CD4-positive, CD25-positive, alpha-beta regulatory T cell (primary cell): ENCODE data around the gene PRKCI. TPM values are rescaled to one million over a fixed set of nuclear protein-coding genes. Genes with fewer than 3 reads are reported as not detected.
A peak's percentile ranks its signal among the peaks of the same experiment; 100 is the strongest.
"Not testable (repeated sequence)": the region's sequence is repeated elsewhere in the genome, so short reads cannot be mapped to it uniquely, and the experiment has no call there.

ENCODE experiments used
- ATAC-seq, 2 donors: fragments of 150-1000 bp; cut with Tn5 transposase; one replicate each; pipeline ENCODE4 v1.10.0; 2021; ENCODE audit warnings: low read depth in 2 of 2, moderate number of reproducible peaks in 2 of 2, moderate library complexity in 1 of 2
- DNase-seq, 3 donors: peaks; one replicate each; pipeline versions ENCODE4 v3.0.0 to v3.0.0-alpha.2; 2012 to 2022; ENCODE audit warnings: mixed read lengths in 1 of 3
- H3K27ac ChIP-seq: one replicate; pipeline ENCODE4 v1.7.0; 2013; ENCODE audit warnings: mild to moderate bottlenecking, low read length; ENCODE audit not compliant: insufficient read depth, poor library complexity, severe bottlenecking
- H3K27me3 ChIP-seq: one replicate; pipeline ENCODE4 v1.7.0; 2013; ENCODE audit warnings: low read length; ENCODE audit not compliant: control insufficient read depth, insufficient read depth
- H3K36me3 ChIP-seq: one replicate; pipeline ENCODE4 v1.7.0; 2013; ENCODE audit warnings: mild to moderate bottlenecking, low read length, moderate library complexity; ENCODE audit not compliant: control insufficient read depth, insufficient read depth
- H3K4me1 ChIP-seq: 2 replicates; pipeline ENCODE4 v1.7.0; 2013; ENCODE audit warnings: mild to moderate bottlenecking, low read length; ENCODE audit not compliant: insufficient read depth, control insufficient read depth, poor library complexity, severe bottlenecking
- H3K4me3 ChIP-seq: one replicate; pipeline ENCODE4 v1.7.0; 2013; ENCODE audit warnings: low read depth, mild to moderate bottlenecking, low read length, moderate library complexity
- H3K9me3 ChIP-seq, 2 experiments: 1 replicate in 1 of 2; 2 replicates in 1 of 2; pipeline ENCODE4 v1.7.0; 2013; ENCODE audit warnings: low read length in 2 of 2, mild to moderate bottlenecking in 1 of 2, moderate library complexity in 1 of 2; ENCODE audit not compliant: control insufficient read depth in 2 of 2
- H3K27ac Mint-ChIP-seq, 3 donors: one replicate each; pipeline ENCODE4 v1.8.0; 2020 to 2022; ENCODE audit warnings: mild to moderate bottlenecking in 3 of 3, mixed read lengths in 3 of 3, moderate library complexity in 2 of 3
- H3K27me3 Mint-ChIP-seq: one replicate; pipeline ENCODE4 v1.8.0; 2022; ENCODE audit warnings: mild to moderate bottlenecking, mixed read lengths
- H3K36me3 Mint-ChIP-seq: one replicate; pipeline ENCODE4 v1.8.0; 2020; ENCODE audit warnings: mixed read lengths
- H3K4me1 Mint-ChIP-seq, 4 donors: one replicate each; pipeline ENCODE4 v1.8.0; 2020 to 2022; ENCODE audit warnings: mixed read lengths in 4 of 4, mild to moderate bottlenecking in 1 of 4
- H3K4me3 Mint-ChIP-seq, 4 donors: one replicate each; pipeline ENCODE4 v1.8.0; 2020 to 2022; ENCODE audit warnings: mild to moderate bottlenecking in 4 of 4, mixed read lengths in 4 of 4, moderate library complexity in 3 of 4
- H3K9me3 Mint-ChIP-seq, 7 donors: one replicate each; pipeline ENCODE4 v1.8.0; 2020 to 2022; ENCODE audit warnings: mixed read lengths in 7 of 7, mild to moderate bottlenecking in 3 of 7, moderate library complexity in 2 of 7
- polyA plus RNA-seq, 4 donors: library from polyadenylated mRNA; unstranded; fragments of 300-500 nt; fragmentation: Illumina TruSeq; gene quantifications; one replicate each; pipeline ENCODE4 v1.2.3, GENCODE V29; 2021
- total RNA-seq: library from RNA; stranded (reverse); gene quantifications from one replicate; pipeline ENCODE4 v1.2.3, GENCODE V29; 2022

Gene PRKCI
- total and polyA plus RNA-seq, 5 donors from 2014 or later = 14.1 to 20.8 (median 18.6) TPM

DNA sequence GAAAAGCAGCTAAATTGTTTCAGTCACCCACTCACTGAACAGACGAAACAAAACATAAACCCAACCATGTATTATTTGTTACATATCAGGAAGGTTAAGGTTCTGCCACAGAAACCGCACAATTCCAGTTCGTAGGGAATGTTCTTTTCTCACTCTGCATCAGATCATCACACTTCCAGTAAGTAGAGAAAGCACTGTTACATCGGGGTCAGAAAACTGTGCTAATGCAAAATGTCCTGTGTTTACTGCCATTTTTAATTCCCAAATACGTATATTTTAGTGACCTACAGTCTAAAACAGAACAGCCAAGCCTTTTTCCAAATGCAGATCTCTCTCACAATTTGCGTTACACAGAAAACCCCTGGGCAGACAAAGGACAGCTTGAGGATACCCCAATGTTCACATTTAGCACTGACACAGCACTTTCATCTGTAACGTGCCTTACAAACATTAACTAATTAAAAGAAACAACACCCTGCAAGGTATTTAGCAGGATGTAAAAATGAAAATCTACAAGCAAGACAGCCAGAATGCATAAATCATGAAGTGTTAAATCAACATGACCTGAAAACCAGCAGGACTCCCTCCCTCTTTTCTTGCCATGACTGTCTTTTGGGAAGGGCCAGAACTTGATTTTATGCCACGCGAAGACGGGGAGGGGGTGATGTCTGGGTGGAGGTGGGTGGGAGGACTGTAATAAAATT, 100.5 kb downstream of the PRKCI start:
- H3K27ac Mint-ChIP-seq = no peak overlapping the region
- ATAC-seq = no peak
- H3K27me3 Mint-ChIP-seq = peaks cover 22% of the 10 kb centered on the region
- Histone ChIP-seq H3K4me3 (no peak overlapping the region), H3K4me1 (no peaks in the 10 kb centered on the region), H3K9me3 (no peaks in the 10 kb centered on the region), H3K36me3 (no peaks in the 10 kb centered on the region), H3K27me3 (no peaks in the 10 kb centered on the region), H3K27ac (no peak overlapping the region)
- no peak overlapping the region for H3K4me3 Mint-ChIP-seq
- H3K36me3 Mint-ChIP-seq = no peaks in the 10 kb centered on the region
- peaks cover 0 to 3% (median 0%) of the 10 kb centered on the region in 7 donors for H3K9me3 Mint-ChIP-seq
- no peaks in the 10 kb centered on the region for H3K4me1 Mint-ChIP-seq
- no peak for DNase-seq

GRCh38 chr3:170323331-170323730, 101.1 kb downstream of the PRKCI start:
- no peak for DNase-seq
- Histone ChIP-seq H3K27me3 (no peaks in the 10 kb centered on the region), H3K9me3 (no peaks in the 10 kb centered on the region), H3K4me3 (no peak overlapping the region), H3K36me3 (no peaks in the 10 kb centered on the region), H3K27ac (no peak overlapping the region), H3K4me1 (no peaks in the 10 kb centered on the region)
- H3K36me3 Mint-ChIP-seq = no peaks in the 10 kb centered on the region
- H3K9me3 Mint-ChIP-seq = peaks cover 0 to 3% (median 0%) of the 10 kb centered on the region in 7 donors
- H3K27ac Mint-ChIP-seq = no peak overlapping the region
- H3K4me1 Mint-ChIP-seq = no peaks in the 10 kb centered on the region
- H3K27me3 Mint-ChIP-seq = peaks cover 22% of the 10 kb centered on the region
- ATAC-seq = no peak
- no peak overlapping the region for H3K4me3 Mint-ChIP-seq

DNA sequence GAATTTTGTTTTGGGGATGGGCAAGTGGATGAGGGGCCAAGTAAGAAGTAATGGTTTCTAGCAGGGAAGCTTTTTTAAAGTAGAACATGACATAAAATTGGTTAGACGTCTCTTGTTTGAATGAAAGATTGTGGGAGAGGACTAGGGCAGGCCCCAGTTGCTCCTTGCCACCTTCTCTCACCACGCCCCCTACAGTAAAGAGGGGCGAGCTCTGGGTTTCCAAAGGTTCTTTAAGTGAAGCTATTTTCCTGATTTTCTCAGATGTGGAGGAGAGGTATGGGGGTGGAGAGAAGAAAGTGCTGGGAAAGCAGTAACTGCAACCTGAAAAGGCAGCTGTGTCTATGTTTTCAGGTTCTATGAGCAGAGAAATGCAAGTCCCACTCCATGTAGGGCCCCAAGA, 102.7 kb downstream of the PRKCI start:
- ATAC-seq = no peak
- no peaks in the 10 kb centered on the region for H3K36me3 Mint-ChIP-seq

DNA sequence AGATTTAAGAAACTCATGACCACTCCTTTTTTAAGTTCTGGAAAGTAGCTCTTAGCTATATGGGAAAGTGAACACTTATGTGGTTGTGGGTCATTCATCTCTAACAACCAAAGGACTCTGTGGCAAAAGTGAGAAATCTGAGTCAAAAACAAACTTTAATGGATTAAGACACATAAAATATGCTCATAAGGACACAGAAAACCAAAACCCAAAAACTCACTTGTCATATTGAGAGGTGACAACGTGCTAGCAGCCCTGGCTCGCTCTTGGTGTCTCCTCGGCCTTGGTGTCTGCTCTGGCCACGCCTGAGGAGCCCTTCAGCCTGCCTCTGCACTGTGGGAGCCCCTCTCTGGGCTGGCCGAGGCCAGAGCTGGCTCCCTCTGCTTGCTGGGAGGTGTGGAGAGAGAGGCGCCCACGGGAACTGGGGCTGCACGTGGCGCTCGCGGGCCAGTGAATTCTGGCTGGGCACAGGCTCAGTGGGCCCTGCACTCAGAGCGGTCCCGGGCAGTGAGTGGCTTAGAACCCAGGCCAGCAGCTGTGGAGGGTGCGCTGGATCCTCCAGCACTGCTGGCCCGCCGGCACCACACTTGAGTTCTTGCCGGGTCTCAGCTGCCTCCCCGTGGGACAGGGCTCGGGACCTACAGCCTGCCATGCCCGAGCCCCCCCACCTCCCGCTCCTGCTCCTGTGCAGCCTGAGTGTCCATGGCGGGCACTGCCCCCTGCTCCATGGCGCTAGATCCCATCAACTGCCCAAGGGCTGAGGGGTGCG, 105.0 kb downstream of the PRKCI start:
- Histone ChIP-seq H3K27ac (no peak overlapping the region), H3K36me3 (no peaks in the 10 kb centered on the region), H3K4me1 (no peaks in the 10 kb centered on the region), H3K9me3 (no peaks in the 10 kb centered on the region), H3K4me3 (no peak overlapping the region), H3K27me3 (no peaks in the 10 kb centered on the region)
- Mint-ChIP-seq H3K27ac (no peak overlapping the region), H3K36me3 (no peaks in the 10 kb centered on the region), H3K4me1 (no peaks in the 10 kb centered on the region), H3K9me3 (peaks cover 0 to 3% (median 0%) of the 10 kb centered on the region in 7 donors), H3K4me3 (no peak overlapping the region), H3K27me3 (peaks cover 12% of the 10 kb centered on the region)
- no peak for ATAC-seq
- no peak for DNase-seq

More for the DNA sequence above, 102.7 kb downstream of the PRKCI start:
- Mint-ChIP-seq H3K4me1 (no peaks in the 10 kb centered on the region), H3K27me3 (peaks cover 22% of the 10 kb centered on the region), H3K27ac (peak overlapping the region in 1 of 3 donors; percentile 20), H3K4me3 (no peak overlapping the region), H3K9me3 (peaks cover 0 to 3% (median 0%) of the 10 kb centered on the region in 7 donors)
- no peaks in the 10 kb centered on the region for H3K36me3 ChIP-seq
- DNase-seq = no peak
- no peak overlapping the region for H3K27ac ChIP-seq
- H3K27me3 ChIP-seq = no peaks in the 10 kb centered on the region
- H3K4me1 ChIP-seq = no peaks in the 10 kb centered on the region
- H3K4me3 ChIP-seq = no peak overlapping the region
- no peaks in the 10 kb centered on the region for H3K9me3 ChIP-seq

DNA sequence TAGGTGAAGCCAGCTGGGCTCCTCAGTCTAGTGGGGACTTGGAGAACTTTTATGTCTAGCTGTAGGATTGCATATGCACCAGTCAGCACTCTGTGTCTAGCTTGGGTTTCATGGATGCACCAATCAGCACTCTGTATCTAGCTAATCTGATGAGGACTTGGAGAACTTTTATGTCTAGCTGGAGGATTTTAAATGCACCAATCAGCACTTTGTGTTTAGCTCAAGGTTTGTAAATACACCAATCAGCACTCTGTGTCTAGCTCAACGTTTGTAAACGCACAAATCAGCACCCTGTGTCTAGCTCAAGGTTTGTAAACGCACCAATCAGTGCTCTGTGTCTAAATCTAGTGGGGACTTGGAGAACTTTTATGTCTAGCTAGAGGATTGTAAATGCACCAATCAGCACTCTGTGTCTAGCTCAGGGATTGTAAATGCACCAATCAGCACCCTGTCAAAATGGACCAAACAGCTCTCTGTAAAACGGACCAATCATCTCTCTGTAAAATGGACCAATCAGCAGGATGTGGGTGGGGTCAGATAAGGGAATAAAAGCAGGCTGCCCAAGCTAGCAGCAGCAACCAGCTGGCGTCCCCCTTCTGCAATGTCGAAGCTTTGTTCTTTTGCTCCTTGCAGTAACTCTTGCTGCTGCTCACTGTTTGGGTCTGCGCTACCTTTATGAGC, 105.8 kb downstream of the PRKCI start:
- H3K4me1 ChIP-seq, H3K9me3 Mint-ChIP-seq, H3K27me3 ChIP-seq, DNase-seq, H3K9me3 ChIP-seq, H3K4me1 Mint-ChIP-seq, H3K36me3 ChIP-seq, H3K27ac ChIP-seq, H3K4me3 ChIP-seq, H3K36me3 Mint-ChIP-seq, H3K4me3 Mint-ChIP-seq, ATAC-seq, H3K27ac Mint-ChIP-seq: not testable (repeated sequence)
- peaks cover 12% of the 10 kb centered on the region for H3K27me3 Mint-ChIP-seq

DNA sequence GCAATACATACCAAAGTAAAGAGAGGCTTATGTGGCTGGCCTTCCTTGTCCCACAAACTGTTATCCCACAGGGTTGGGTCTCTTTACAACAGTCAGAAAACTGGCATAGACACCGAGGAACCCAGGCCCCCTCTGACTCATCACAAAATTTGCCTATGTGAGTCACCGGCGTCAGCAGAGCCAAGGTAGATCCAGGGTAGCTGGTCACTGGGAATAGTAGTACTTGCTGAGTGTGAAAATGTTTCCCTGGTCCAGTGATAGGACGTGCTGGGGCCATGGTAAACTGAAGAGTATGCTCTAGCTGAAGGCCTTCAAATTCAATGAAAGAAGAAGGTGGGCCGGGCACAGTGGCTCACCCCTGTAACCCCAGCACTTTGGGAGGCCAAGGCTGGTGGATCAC, 108.1 kb downstream of the PRKCI start:
- Mint-ChIP-seq H3K9me3 (peaks cover 0 to 3% (median 0%) of the 10 kb centered on the region in 7 donors), H3K27ac (no peak overlapping the region)
- no peak for DNase-seq

DNA sequence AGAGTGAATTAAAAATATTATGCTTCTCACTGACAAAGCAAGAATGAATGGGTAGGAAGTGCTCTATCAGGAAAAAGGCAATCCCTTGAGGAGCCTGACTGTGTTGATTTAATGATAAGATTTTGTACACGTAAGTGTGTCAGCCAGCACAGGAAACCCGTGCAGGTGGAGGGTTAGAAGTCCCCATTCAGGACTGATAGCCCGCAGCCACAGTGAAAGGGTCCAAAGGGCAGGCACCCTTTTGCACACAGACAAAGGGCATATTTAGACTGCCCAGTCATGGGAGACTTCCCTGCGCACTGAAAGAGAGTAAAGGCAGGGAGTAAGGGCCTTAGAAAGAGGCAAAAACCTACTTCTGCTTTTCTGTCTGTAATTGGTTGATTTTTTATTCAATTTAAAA, 108.9 kb downstream of the PRKCI start:
- Mint-ChIP-seq H3K27me3 (peaks cover 9% of the 10 kb centered on the region), H3K27ac (no peak overlapping the region), H3K36me3 (no peaks in the 10 kb centered on the region), H3K4me1 (peaks cover 0 to 4% (median 1%) of the 10 kb centered on the region in 4 donors), H3K4me3 (no peak overlapping the region), H3K9me3 (peaks cover 0 to 3% (median 0%) of the 10 kb centered on the region in 7 donors)
- Histone ChIP-seq H3K36me3 (no peaks in the 10 kb centered on the region), H3K9me3 (no peaks in the 10 kb centered on the region), H3K4me1 (no peaks in the 10 kb centered on the region), H3K4me3 (no peak overlapping the region), H3K27me3 (no peaks in the 10 kb centered on the region), H3K27ac (no peak overlapping the region)
- ATAC-seq = no peak
- DNase-seq = no peak

More for the DNA sequence above, 108.1 kb downstream of the PRKCI start:
- no peak overlapping the region for H3K27ac ChIP-seq
- H3K4me1 Mint-ChIP-seq = peaks cover 0 to 4% (median 1%) of the 10 kb centered on the region in 4 donors
- no peaks in the 10 kb centered on the region for H3K36me3 ChIP-seq
- H3K36me3 Mint-ChIP-seq = no peaks in the 10 kb centered on the region
- ATAC-seq = no peak
- H3K27me3 ChIP-seq = no peaks in the 10 kb centered on the region
- no peaks in the 10 kb centered on the region for H3K4me1 ChIP-seq
- H3K9me3 ChIP-seq = no peaks in the 10 kb centered on the region
- peak overlapping the region in 1 of 4 donors; percentile 18 for H3K4me3 Mint-ChIP-seq
- no peak overlapping the region for H3K4me3 ChIP-seq
- peaks cover 4% of the 10 kb centered on the region for H3K27me3 Mint-ChIP-seq
